ENCODE measurements around the gene DLG3. TPM values are rescaled to one million over a fixed set of nuclear protein-coding genes. Genes with fewer than 3 reads are reported as not detected.

Gene DLG3
- total and polyA plus RNA-seq, 2 of the 8 experiments (the other 6 are each of a cell fraction or from before 2014, with no cell fraction given): 29.2 to 63.8 TPM

DNA sequence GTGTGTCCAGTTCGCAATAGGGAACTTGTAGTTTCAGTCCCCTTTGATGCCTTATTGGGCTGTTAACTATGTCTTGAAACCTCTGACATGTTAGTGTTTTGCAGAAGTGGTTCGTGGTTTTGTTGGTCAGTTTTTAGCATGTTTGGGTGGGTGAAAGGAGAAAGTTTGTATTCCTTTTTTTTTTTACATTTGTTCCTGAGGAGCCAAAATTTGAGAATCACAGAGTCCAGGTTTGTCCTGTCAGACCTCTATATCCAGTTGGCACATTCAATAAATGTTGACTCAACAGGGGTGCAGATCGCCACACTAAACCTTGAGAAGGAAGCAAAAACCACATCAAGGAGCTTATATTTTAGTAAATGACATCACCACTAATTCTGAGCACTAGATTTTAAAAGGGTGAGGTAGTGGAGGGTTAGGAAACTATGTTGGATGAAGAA, 26.2 kb downstream of the DLG3 start (continued):
- TF ChIP-seq, protein P1, sequence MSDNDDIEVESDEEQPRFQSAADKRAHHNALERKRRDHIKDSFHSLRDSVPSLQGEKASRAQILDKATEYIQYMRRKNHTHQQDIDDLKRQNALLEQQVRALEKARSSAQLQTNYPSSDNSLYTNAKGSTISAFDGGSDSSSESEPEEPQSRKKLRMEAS (IDR thresholded peaks at IDR 0.05): no peak
- no peak for TF ChIP-seq BCL11A (IDR thresholded peaks at IDR 0.05; ENCODE audit: low read depth in 2 of 2, low read length in 2 of 2)
